Airway epithelial cell (primary cell): ENCODE results near the gene RHBDL2. TPM values are rescaled to one million over a fixed set of nuclear protein-coding genes. Genes with fewer than 3 reads are reported as not detected.

Source experiments
- total RNA-seq: library from RNA; depleted of rRNA; stranded (reverse); fragments of >200 nt; gene quantifications from 2 replicates; pipeline ENCODE4 v1.2.3, GENCODE V29; 2015

RHBDL2 gene, protein sequence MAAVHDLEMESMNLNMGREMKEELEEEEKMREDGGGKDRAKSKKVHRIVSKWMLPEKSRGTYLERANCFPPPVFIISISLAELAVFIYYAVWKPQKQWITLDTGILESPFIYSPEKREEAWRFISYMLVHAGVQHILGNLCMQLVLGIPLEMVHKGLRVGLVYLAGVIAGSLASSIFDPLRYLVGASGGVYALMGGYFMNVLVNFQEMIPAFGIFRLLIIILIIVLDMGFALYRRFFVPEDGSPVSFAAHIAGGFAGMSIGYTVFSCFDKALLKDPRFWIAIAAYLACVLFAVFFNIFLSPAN
- 12.6 and 15.3 TPM in 2 replicates for total RNA-seq

DNA sequence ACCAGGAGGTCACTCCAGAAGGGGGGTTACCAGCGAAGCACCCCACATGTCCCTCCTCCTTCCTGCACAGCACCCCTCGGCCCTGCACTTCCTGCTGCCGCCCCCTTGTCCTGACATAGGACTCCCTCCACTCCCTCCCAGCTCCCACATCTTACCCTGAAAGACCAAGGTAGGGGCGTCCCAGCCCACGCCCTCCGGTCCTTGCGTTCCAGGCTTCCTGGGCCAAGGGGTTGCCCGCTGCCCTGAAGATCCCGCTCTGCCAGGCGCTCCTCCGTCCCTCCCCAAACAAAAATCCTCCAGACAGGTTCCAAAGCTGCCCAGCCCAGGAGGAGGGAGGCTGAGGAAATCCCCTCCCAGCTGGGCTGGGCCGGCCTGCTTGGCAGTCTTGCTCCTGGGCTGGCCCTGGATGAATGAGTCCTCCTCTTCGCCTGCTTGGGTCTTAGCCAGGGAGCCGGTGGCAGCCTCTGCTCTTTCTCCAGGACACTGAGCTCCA, at the start of gene RHBDL2:
Gene RHBDL2 (minus strand): TSS at position 304 of the 493 bp plus-strand sequence. CDS start 22,618 bp downstream, outside the sequence.

DNA sequence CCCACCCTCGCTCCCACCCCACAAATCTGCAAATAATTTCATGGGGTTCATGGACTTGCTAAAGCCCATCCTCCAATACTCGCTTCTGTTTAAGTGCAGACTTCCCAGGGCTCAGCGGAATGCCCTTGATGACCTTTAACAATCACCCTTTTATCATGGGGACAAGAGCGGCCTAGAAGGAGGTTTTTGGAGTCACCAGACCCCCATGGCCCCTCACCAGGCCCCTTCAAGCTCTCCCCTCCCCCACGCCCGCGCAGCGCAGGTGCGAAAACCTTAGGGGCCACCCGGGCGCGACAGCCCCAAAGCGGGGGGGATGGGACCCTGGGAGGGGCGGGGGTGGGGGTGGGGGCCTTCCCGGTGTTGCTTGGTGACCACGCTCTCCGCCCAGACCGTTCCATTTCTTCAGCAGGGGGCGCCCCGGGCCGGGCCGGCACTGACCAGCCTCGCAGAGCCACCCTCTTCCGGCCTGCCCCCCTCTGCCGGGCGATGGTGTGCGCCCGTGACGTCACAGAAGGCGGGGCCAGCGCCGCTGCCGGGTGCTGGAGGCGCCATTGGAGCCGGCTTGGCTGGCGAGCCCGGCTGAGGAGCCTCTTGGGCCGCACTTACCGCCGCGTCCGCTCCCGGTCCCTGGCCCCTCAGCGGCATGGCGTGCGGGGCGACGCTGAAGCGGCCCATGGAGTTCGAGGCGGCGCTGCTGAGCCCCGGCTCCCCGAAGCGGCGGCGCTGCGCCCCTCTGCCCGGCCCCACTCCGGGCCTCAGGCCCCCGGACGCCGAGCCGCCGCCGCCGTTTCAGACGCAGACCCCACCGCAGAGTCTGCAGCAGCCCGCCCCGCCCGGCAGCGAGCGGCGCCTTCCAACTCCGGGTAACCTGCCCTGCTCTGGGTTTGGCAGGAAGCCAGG, 49.4 kb upstream of the RHBDL2 start, which contains the start of gene AKIRIN1:
Gene AKIRIN1 (plus strand): TSS at position 539 of the 900 bp plus-strand sequence. CDS start 105 bp downstream, at position 644.

DNA sequence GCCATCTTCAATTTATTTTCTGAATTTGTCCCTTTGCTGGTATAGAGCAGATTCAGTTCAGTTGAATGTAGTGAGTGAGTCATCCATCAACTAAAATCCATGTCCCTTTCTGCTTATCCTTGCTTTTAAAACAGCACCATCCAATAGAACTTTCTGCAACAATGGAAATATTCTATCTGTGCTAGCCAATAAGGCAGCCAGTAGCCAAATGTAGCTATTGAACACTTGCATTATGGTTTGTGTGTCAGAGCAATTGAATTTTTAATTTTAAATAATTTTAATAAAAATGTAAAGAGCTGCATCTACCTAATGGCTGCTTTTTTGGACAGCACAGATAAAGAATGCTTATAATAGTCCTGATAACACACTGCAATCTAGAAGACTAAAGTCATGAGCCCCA, 60.1 kb downstream of the RHBDL2 start, which contains the start of gene GJA9:
Gene GJA9 (minus strand): TSS at position 101 of the 400 bp plus-strand sequence. CDS start 5,489 bp downstream, outside the sequence.

DNA sequence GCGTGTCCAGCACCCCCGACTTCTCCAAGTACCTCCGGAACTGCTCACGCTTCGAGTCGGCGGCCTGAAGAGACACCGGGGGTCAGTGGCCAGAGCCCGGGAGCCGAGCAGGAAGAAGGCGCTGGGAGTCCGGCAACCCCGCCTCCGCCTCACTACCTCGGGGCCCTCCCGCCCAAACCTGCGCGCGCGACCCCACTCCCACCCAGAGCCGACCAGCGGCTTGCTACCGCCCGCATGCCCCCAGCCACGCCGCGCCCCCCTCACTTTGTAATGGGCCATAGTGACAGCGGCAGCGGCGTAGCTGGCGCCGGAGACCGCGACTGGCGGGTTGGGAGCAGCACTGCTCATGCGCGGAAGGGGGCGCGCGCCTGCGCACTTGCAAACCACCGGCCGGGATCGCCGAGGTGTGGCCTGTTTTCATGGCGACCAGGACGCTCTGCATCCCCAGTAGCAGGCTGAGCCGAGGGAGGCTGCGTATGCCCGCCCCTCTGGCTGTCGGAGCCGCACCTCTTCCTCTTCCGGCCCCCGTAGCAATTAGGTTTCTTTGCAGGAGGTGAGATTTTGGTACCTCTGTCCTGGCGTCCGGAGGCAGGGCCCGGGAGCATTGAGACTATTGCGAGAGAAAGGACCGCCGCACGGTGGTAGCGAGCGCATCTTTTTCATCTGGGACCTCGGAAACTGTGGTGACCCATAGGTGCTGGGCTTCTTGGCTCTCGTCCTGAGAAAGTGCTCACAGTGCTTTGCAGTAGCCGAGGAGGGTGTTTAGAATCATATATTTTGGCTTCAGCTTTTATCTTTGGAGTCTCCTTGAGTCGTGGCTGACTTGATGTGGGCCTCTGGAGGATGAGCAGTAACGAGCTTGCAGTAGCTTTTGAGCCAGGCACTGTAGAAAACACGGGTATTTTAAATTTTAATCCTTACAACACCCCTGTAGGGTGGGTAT, 68.3 kb downstream of the RHBDL2 start, which contains the start of gene MYCBP:
Gene MYCBP (minus strand): TSS at position 322 of the 943 bp plus-strand sequence. CDS start 43 bp downstream, at position 279.

DNA sequence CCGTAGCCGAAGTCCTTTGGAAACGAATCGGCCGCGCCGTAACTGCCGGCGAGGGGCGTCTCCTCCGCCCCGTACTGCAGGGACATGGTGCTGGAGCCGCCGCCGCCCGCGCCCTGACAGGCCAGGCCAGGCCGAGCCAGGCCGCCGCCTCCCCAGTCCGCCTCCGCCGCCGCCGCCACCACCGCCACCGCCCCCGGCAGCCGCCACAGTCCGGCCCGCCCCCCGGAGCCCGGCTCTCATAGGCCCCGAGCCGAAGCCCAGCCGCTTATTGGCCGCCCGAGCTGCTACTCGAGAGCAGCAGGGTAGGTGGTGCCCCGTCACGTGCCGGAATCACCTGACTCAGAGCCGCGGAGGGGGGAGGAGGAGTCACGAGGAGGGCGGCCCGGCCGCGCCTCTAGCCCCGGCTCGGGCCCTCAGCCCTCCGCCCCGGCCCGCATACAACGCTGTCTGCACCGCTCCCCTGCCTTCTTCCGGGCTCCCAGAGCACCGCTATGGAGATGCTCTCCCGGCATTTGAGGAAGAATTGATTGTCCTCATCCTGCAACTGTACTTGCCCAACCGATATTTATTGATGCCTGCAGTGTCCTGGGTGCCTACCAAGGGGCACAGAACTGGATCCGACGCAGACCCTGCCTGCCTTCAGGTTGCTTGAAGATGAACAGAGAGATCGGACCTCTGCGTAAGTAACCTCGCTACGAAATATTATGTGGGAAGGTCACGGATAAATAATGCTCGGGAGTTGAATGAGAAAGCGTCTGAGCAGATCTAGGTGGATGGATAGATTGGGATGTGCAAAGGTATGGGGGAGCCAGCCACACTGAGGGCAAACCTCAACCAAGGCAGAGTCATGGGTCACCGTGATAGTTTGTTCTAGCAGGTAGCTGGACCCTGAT, 81.8 kb downstream of the RHBDL2 start, which contains the start of gene RRAGC:
Gene RRAGC (minus strand): TSS at position 212 of the 893 bp plus-strand sequence. CDS start 126 bp downstream, at position 86.

Other genes with a start within 250 kb of the RHBDL2 start
- gene RRAGC, start 82.1 kb downstream of the RHBDL2 start, total RNA-seq = 6.5 and 9.0 TPM in 2 replicates
- 30.0 and 39.2 TPM in 2 replicates for gene MYCBP, start 68.5 kb downstream of the RHBDL2 start, total RNA-seq
- not detected in 2 replicates for gene GJA9, start 60.2 kb downstream of the RHBDL2 start, total RNA-seq
- gene AKIRIN1, start 49.4 kb upstream of the RHBDL2 start, total RNA-seq = 33.8 and 53.5 TPM in 2 replicates
- 492 and 758 TPM in 2 replicates for gene NDUFS5, start 84.5 kb upstream of the RHBDL2 start, total RNA-seq